Right lobe of liver (tissue), 4 donors: ENCODE data around the gene MAPK4.

ENCODE experiments used
- CTCF ChIP-seq, 4 donors: fragments of 200-600 bp in 3 of 4; fragments of 450-650 bp in 1 of 4; IDR thresholded peaks; one replicate each; pipeline versions ENCODE4 v1.5.1 to v1.8.0; 2016 to 2022; ENCODE audit warnings: antibody characterized with exemption in 4 of 4, mild to moderate bottlenecking in 2 of 4
- POLR2A ChIP-seq: fragments of 450-650 bp; IDR thresholded peaks from one replicate; pipeline ENCODE4 v1.6.1; 2017; ENCODE audit warnings: antibody characterized with exemption, mild to moderate bottlenecking
- donor health status: DM: no; HTN: no; CAD: no.
- donor health status: DM: no; HTN: no; CAD: no.
- donor health status: DM: no; HTN: yes; CAD: no.

DNA sequence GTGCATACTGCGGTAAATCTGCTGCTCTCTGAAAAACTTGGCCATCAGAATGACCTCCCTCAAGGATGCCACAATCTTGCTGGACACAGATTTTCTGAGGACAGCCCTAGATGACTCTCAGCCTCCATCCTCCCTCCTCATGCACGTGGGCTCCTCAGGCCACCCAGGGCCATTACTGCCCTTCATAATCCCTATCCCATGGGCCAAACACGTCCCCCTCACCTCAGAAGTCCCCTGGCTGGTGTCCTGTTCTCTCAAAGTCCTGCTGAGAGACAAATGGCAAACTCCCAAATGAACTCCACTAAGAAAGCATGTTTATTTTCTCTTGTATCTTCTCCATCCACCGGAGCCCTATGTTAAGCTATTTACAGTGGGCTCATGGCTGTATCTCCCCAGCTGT is 134.3 kb downstream of the MAPK4 start:
- TF ChIP-seq CTCF (IDR thresholded peaks at IDR 0.05) (no peak), POLR2A (no peak)
